Stimulated activated CD8-positive, alpha-beta memory T cell treated with anti-CD3 and anti-CD28 coated beads, Interleukin-15, amount 100 ng/mL, for 48 hours (primary cell): ENCODE measurements around the gene CADM4.
"Not testable (repeated sequence)": the region's sequence is repeated elsewhere in the genome, so short reads cannot be mapped to it uniquely, and the experiment has no call there.

ENCODE experiments used
- DNase-seq, 2 donors: peaks; one replicate each; pipeline ENCODE4 v3.0.0-alpha.2; 2020; ENCODE audit warnings: low read depth in 2 of 2

CADM4 gene

DNA sequence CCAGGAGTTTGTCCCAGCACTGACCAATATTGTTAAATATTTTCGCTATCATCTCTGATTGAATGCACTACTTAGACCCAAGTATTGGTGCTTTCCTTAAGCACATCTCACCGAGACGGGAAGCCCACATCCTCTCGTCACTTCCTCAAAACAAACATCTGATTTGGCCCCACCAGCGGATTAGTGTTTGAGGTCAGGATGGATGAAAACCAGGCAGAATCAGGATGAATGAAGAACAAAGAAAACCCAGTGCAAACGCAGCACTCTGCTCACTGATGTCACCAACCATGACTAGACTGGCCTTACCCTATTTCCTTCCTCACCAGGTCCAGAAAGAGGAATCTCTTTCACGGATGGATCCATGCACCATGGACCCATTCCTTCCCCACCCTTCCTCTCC is 24.4 kb upstream of the CADM4 start:
- DNase-seq, result no peak

DNA sequence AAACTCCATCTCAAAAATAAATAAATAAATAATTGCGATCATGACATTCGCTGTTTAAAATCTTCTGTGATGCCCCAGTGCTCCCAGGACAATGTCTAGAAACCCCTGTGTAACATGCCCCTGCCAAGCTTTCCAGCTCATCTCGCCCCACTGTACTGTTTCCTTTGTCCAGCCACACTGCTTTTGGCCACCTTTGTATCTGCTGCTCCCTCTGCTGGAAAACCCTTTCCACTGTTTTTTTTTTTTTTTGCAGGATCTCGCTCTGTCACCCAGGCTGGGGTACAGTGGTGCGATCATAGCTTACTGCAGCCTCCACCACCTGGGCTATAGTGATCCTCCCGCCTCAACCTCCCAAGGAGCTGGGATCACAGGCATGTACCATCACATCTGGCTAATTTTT is 22.8 kb upstream of the CADM4 start:
- no peak for DNase-seq

DNA sequence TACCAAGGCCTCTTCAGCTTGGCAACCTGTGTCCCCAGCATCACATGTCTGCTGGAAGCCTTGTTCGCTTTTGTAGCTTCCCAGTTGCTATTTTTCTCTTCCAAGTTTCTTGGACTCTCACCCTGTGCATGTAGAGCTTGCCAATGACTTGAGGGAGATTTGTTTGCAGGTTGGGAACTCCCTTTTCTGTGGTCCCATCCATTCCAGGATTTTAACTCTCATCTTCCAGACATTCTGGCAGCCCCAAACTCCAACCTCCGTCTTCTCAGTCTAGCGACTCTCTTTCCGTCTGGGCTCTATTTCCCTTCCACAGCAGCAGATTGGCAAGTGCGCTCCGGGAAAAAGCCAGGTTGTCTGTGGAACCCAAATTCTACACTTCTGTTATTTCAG is 21.3 kb upstream of the CADM4 start:
- DNase-seq, result no peak

GRCh38 chr19:43660301-43660970 is 20.8 kb upstream of the CADM4 start:
- no peak for DNase-seq

GRCh38 chr19:43658494-43658893 is 18.8 kb upstream of the CADM4 start:
- no peak for DNase-seq

GRCh38 chr19:43658001-43658400 is 18.4 kb upstream of the CADM4 start:
- DNase-seq, result no peak

DNA sequence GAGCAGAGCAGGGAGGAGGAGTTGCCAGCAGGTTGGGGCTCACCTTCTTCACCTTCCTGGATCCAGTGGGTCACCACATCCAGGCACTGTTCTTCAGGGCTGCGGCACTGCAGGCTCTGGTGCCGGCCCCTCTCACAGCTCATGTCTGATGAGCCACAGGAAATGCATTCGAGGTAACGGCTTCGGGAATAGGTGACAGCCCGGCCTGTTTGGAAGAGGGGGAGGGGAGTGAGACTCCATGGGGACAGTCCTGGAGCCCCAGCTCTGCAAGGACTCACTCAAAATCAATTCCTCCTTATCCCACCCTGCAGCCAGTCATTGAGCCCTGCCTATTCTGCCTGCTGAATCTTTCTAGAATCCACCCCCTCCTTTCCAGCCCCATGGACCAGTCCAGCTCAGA is 16.8 kb upstream of the CADM4 start:
- no peak for DNase-seq

DNA sequence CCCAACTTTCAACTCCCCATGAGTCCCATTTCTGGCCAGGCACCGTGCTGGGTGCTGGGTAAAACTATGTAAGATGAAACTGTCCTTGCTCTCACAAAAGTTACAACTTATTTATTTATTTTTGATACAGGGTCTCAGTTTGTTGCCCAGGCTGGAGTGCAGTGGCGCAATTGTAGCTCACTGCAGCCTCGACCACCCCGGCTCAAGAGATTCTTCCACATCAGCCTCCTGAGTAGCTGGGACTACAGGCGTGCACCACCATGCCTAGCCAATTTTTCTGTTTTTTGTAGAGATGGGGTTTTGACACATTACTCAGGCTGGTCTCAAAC is 12.9 kb upstream of the CADM4 start:
- no peak for DNase-seq

DNA sequence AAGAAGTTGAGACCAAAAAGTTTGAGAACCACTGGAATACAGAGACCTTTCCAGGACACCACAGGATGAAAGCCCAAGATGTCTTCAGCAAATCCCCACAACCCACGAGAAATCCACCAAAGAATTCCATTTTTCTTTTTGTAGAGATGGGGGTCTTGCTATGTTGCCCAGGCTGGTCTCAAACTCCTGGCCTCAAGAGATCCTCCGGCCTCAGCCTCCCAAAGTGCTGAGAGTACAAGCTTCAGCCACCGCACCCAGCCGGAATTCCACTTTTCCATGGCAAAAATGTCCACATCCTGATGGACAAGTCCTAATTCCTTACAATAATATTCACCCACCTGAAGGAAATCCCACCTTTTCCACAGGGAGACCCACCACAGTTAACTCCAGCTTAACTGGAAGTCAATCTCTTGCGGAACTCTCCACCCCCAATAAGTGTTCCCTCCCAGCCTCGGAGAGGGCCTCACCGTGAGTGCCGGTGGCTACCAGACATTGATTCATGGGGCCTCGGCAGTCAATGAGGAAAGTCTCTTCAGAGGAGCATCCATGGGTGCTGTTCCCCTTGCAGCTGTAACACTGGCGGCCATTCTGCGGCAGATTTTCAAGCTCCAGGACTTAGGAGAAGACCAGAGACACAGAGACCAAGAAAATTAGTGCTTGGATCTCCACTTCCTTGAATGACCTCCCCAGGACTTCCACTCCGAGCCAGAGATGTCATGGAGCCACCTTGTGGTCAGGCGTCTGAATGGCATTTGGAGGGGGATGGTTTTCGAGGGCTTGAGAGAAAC is 12.3 kb upstream of the CADM4 start:
- DNase-seq, result no peak

DNA sequence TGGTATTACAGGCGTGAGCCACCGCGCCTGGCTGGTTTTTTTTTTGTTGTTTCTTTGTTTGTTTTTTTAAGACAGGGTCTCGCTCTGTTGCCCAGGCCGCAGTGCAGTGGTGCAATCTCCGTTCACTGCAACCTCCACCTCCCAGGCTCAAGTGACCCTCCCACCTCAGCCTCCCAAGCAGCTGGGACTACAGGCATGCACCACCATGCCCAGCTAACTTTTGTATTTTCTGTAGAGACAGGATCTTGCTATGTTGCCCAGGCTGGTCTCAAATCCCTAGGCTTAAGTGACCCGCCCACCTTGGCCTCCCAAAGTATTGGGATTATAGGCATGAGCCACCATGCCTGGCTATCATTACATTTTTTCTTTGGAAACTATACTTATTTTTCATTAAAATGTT is 10.6 kb upstream of the CADM4 start:
- DNase-seq, result not testable (repeated sequence)

DNA sequence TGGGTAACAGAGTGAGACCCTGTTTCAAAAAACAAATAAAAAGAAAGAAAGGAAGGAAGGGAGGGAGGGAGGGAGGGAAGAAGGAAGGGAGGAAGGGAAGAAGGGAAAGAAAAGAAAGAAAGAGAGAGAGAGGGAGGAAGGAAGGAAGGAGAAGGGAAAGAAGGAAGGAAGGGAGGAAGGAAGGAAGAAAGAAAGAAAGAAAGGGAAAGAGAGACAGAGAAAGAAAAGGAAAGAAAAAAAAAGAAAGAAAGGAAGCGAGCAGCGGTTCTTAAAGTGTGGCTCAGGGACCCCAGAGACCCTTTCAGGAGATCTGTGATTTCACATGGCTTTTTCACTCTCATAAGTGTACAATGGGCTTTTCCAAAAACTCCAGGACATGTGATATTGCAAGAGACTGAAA is 9.9 kb upstream of the CADM4 start:
- DNase-seq, result no peak

DNA sequence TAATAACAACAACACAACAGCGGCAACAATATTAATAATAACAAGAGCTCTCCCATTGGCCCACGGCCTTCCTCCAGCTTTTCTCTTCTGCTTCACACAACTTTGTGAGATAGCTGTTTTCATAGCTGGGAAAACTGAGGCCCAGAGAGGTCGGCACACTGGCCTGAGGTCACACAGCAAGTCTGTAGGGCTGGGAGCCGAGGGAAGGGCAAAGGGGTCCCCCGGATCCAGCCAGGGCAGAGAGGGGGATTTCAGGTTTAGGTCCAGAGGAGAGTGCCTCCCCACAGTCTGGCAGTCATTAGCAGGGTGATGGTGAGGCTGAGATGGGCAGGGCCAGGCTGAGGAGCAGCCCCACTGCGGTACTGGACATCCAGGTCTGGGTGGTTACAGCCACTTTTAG is 9.0 kb upstream of the CADM4 start:
- DNase-seq, result no peak

- DNase-seq, result no peak
These were observed 4.5 kb upstream of the CADM4 start for GRCh38 chr19:43644181-43644580.

- DNase-seq, result no peak
These were observed 3.7 kb upstream of the CADM4 start for GRCh38 chr19:43643326-43643725.

DNA sequence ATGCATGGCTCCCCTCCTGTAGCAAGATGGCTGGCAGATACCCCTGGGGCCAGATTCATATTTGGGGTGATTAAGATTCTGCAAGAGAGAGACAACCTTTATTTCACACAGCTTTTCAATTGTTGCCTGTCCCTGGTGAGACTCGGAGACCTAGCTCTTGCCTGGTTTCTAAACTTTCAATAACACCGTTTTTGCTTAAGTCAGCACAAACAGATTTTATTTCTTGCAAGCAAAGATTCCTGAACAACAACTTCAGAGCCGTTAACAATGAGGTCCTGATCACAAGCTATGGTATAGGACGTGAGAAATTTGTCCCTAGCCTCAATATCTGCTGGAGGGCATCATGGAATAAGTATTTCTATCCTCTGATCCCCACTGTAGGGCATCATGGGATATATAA is 2.9 kb upstream of the CADM4 start:
- no peak for DNase-seq

DNA sequence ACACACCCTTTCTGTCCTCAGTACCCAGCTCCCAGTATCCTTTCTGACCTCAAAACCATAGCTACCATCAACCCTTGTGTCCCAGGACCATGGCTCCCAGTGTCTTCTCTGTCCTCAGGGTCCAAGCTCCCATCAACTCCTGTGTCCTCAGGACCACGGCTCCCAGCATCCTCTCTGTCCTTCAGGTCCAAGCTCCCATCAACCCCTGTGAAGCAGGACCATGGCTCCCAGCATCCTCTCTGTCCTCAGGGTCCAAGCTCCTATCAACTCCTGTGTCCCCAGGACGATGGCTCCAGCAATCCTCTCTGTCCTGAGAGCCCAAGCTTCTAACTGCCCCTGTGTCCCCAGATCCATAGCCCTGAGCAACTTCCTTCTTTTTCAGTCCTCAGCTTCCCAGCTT is 1.7 kb upstream of the CADM4 start:
- DNase-seq, result no peak

- DNase-seq, result no peak
These were observed 741 bp upstream of the CADM4 start for GRCh38 chr19:43640424-43640757.

GRCh38 chr19:43638995-43639518 is 593 bp downstream of the CADM4 start:
- no peak for DNase-seq

GRCh38 chr19:43638214-43638994 is 1.2 kb downstream of the CADM4 start:
- no peak for DNase-seq

DNA sequence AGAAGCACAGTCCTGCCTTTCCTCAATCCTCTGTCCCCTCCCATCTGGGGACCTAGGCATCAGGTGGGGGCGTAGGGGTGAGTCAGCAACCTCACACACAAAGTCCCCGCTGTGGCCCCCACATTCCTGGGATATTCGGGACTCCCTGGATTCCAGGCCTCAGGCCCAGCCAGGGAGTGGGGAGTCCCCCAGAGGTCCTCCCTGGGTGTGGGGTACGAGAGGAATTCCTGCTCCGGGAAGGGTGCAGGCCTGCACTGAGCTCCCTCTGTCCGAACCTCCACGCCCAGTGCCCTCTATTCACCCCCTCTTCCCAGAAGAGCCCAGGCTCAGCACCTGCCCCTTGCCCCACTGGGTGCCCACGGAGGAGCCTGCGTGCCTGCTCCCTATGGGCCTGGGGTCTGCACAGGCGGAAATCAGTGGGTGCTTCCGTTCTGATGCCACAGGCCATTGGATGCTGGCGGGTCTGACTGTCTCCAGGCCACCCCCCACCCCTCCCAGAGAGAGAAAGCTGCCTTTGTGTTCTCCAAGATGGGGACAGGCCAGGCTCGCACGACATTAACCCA is 3.4 kb downstream of the CADM4 start:
- DNase-seq, result no peak

GRCh38 chr19:43635561-43635940 is 4.1 kb downstream of the CADM4 start:
- DNase-seq, result not testable (repeated sequence)

GRCh38 chr19:43634872-43635560 is 4.6 kb downstream of the CADM4 start:
- DNase-seq, result no peak
